HepG2 (cell line): ENCODE measurements around the gene LYST. TPM values are rescaled to one million over a fixed set of nuclear protein-coding genes. Genes with fewer than 3 reads are reported as not detected.

Experiments used
- AHR ChIP-seq: IDR thresholded peaks from 2 replicates; pipeline ENCODE4 v1.6.1; 2018; ENCODE audit warnings: missing genetic modification reagents, missing compliant biosample characterization
- ATF7-NPFF ChIP-seq: sonication (generic); formaldehyde crosslinking; IDR thresholded peaks from 2 replicates; pipeline ENCODE4 v1.8.1; 2023; ENCODE audit warnings: mild to moderate bottlenecking, low read depth, missing genetic modification reagents, moderate library complexity
- DMAP1 ChIP-seq: IDR thresholded peaks from 2 replicates; pipeline ENCODE4 v1.6.1; 2016
- MIER3 ChIP-seq: IDR thresholded peaks from 2 replicates; pipeline ENCODE4 v1.6.1; 2016; ENCODE audit warnings: missing compliant biosample characterization, borderline replicate concordance
- ZBTB8A ChIP-seq: sonication (generic); formaldehyde crosslinking; IDR thresholded peaks from 2 replicates; pipeline ENCODE4 v1.4.0; 2020; ENCODE audit warnings: mild to moderate bottlenecking, low read depth, missing genetic modification reagents, borderline replicate concordance
- ZNF251 ChIP-seq: sonication (generic); formaldehyde crosslinking; IDR thresholded peaks from 2 replicates; pipeline ENCODE4 v1.9.0; 2021; ENCODE audit warnings: mild to moderate bottlenecking, missing genetic modification reagents
- ZNF33A ChIP-seq: sonication (generic); formaldehyde crosslinking; IDR thresholded peaks from 2 replicates; pipeline ENCODE4 v1.5.1; 2020; ENCODE audit warnings: missing genetic modification reagents, mild to moderate bottlenecking, moderate library complexity, borderline replicate concordance
- ZNF549 ChIP-seq: sonication (generic); formaldehyde crosslinking; IDR thresholded peaks from 2 replicates; pipeline ENCODE4 v1.5.0; 2020; ENCODE audit warnings: missing genetic modification reagents
- ZNF563 ChIP-seq: sonication (generic); formaldehyde crosslinking; IDR thresholded peaks from 2 replicates; pipeline ENCODE4 v1.8.0; 2022; ENCODE audit warnings: mild to moderate bottlenecking, moderate library complexity, missing genetic modification reagents
- ZNF792 ChIP-seq: IDR thresholded peaks from 2 replicates; pipeline ENCODE4 v1.6.1; 2016
- polyA plus RNA-seq, 8 experiments: library from polyadenylated mRNA; depleted of rRNA in 3 of 8; stranded (reverse) in 7 of 8; unstranded in 1 of 8; fragments of >200 nt; fragmentation: Illumina TruSeq in 4 of 8; extraction: Trizol in 4 of 8; gene quantifications; 2 replicates each; pipeline versions ENCODE4 v1.2.1 to v1.2.3, GENCODE V29; 2011 to 2016; ENCODE audit warnings: low read depth in 4 of 8, missing spikeins in 1 of 8, mixed read lengths in 1 of 8; ENCODE audit not compliant: insufficient read depth in 1 of 8
- total RNA-seq, 5 experiments: library from RNA; depleted of rRNA; stranded (reverse); fragments of >200 nt; fragmentation: Illumina TruSeq; extraction: Trizol; gene quantifications; 2 replicates each; pipeline ENCODE4 v1.2.3, GENCODE V29; 2016; ENCODE audit warnings: low read depth in 1 of 5
- TF ChIP-seq, protein P1 (sequence below): sonication (generic); formaldehyde crosslinking; IDR thresholded peaks from 2 replicates; pipeline ENCODE4 v1.5.1; 2020; ENCODE audit warnings: missing genetic modification reagents, mild to moderate bottlenecking, borderline replicate concordance
- TF ChIP-seq, protein P2 (sequence below), 2 experiments: fragments of 450-650 bp in 1 of 2; sonication (generic) in 1 of 2; formaldehyde crosslinking in 1 of 2; IDR thresholded peaks; 2 replicates each; pipeline versions ENCODE4 v1.6.1 to v1.8.0; 2016 to 2022; ENCODE audit warnings: antibody characterized with exemption in 1 of 2, mild to moderate bottlenecking in 1 of 2, missing genetic modification reagents in 1 of 2
- TF ChIP-seq, protein P3 (sequence below): sonication (generic); formaldehyde crosslinking; IDR thresholded peaks from 2 replicates; pipeline ENCODE4 v1.4.0; 2020; ENCODE audit warnings: mild to moderate bottlenecking, missing genetic modification reagents
- TF ChIP-seq, protein P4 (sequence below): sonication (generic); formaldehyde crosslinking; IDR thresholded peaks from 2 replicates; pipeline ENCODE4 v1.5.0; 2020; ENCODE audit warnings: missing genetic modification reagents

The LYST gene
- total and polyA plus RNA-seq, 2 of the 13 experiments (the other 11 are each of a cell fraction or from before 2014, with no cell fraction given), result 0.91 to 2.5 TPM

DNA sequence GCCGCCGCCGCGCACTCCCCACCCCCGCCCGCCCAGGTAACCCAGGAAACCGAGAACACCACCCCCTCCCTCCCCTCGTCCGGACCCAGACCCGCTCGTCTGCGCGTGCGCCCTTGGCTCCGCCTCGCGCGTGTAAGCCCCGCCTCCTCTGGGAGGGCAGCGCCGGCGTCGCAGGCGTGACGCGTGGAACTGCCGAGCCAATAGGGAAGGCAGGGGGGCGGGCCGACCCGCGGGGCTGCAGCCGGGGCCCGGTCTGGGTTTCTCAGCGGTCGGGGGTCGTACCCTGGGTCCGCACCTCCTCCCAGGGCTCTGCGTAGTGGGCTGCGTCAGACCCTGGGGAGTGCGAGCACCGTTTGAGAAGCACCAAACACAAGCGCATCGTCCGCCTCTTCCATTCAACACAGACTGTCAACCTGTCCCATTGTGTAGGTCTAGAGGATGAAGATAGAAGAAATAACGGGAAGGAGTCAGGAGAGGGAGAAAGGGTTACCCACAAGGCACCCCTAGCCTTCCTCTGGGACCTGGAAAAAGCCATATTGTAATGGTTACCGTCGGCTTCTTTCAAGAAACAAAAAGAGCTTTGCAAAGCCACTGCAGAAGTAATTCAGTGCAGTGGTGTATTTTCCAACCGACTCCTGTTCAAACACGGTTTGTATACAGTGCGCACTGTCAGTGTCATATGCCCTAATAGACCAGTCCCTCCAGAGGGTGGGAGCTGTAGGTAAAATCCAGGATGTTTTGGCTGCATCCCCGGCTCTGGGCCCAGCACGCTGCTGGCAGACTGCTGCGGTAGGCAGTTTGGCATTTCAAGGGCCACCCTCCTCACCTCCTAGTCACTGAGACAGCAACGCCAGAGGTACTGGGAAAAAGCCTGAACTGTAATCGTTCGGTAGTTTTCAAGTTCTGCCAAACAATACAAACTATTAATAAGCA lies 473 bp upstream of the LYST start (continued):
- TF ChIP-seq ZNF549, result no peak
- TF ChIP-seq, protein P1, sequence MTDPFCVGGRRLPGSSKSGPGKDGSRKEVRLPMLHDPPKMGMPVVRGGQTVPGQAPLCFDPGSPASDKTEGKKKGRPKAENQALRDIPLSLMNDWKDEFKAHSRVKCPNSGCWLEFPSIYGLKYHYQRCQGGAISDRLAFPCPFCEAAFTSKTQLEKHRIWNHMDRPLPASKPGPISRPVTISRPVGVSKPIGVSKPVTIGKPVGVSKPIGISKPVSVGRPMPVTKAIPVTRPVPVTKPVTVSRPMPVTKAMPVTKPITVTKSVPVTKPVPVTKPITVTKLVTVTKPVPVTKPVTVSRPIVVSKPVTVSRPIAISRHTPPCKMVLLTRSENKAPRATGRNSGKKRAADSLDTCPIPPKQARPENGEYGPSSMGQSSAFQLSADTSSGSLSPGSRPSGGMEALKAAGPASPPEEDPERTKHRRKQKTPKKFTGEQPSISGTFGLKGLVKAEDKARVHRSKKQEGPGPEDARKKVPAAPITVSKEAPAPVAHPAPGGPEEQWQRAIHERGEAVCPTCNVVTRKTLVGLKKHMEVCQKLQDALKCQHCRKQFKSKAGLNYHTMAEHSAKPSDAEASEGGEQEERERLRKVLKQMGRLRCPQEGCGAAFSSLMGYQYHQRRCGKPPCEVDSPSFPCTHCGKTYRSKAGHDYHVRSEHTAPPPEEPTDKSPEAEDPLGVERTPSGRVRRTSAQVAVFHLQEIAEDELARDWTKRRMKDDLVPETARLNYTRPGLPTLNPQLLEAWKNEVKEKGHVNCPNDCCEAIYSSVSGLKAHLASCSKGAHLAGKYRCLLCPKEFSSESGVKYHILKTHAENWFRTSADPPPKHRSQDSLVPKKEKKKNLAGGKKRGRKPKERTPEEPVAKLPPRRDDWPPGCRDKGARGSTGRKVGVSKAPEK, result no peak
- 0 out of 2 replicates have a peak, but pooled peaks have one; percentile 11 for TF ChIP-seq ZNF792 (CRISPR knock-in tag)
- no peak for TF ChIP-seq AHR (CRISPR knock-in tag)
- peak; percentile 45; the same call in 1 of the 2 replicates for TF ChIP-seq DMAP1 (CRISPR knock-in tag)
- TF ChIP-seq ZBTB8A (CRISPR knock-in tag), result 0 out of 2 replicates have a peak, but pooled peaks have one; percentile 18
- TF ChIP-seq ZNF33A (CRISPR knock-in tag), result no peak
- peak; percentile 29; the same call in 1 of the 2 replicates for TF ChIP-seq MIER3
- TF ChIP-seq ZNF251, result no peak
- TF ChIP-seq, protein P2, sequence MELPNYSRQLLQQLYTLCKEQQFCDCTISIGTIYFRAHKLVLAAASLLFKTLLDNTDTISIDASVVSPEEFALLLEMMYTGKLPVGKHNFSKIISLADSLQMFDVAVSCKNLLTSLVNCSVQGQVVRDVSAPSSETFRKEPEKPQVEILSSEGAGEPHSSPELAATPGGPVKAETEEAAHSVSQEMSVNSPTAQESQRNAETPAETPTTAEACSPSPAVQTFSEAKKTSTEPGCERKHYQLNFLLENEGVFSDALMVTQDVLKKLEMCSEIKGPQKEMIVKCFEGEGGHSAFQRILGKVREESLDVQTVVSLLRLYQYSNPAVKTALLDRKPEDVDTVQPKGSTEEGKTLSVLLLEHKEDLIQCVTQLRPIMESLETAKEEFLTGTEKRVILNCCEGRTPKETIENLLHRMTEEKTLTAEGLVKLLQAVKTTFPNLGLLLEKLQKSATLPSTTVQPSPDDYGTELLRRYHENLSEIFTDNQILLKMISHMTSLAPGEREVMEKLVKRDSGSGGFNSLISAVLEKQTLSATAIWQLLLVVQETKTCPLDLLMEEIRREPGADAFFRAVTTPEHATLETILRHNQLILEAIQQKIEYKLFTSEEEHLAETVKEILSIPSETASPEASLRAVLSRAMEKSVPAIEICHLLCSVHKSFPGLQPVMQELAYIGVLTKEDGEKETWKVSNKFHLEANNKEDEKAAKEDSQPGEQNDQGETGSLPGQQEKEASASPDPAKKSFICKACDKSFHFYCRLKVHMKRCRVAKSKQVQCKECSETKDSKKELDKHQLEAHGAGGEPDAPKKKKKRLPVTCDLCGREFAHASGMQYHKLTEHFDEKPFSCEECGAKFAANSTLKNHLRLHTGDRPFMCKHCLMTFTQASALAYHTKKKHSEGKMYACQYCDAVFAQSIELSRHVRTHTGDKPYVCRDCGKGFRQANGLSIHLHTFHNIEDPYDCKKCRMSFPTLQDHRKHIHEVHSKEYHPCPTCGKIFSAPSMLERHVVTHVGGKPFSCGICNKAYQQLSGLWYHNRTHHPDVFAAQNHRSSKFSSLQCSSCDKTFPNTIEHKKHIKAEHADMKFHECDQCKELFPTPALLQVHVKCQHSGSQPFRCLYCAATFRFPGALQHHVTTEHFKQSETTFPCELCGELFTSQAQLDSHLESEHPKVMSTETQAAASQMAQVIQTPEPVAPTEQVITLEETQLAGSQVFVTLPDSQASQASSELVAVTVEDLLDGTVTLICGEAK (IDR thresholded peaks at IDR 0.05), result no peak
- TF ChIP-seq, protein P2 (CRISPR knock-in tag; IDR thresholded peaks at IDR 0.05), result no peak
- 0 out of 2 replicates have a peak, but pooled peaks have one; percentile 31 for TF ChIP-seq ATF7-NPFF (CRISPR knock-in tag)
- TF ChIP-seq, protein P3, sequence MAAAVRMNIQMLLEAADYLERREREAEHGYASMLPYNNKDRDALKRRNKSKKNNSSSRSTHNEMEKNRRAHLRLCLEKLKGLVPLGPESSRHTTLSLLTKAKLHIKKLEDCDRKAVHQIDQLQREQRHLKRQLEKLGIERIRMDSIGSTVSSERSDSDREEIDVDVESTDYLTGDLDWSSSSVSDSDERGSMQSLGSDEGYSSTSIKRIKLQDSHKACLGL, result no peak
- TF ChIP-seq ZNF563 (CRISPR knock-in tag), result 0 out of 2 replicates have a peak, but pooled peaks have one; percentile 63
- TF ChIP-seq, protein P4, sequence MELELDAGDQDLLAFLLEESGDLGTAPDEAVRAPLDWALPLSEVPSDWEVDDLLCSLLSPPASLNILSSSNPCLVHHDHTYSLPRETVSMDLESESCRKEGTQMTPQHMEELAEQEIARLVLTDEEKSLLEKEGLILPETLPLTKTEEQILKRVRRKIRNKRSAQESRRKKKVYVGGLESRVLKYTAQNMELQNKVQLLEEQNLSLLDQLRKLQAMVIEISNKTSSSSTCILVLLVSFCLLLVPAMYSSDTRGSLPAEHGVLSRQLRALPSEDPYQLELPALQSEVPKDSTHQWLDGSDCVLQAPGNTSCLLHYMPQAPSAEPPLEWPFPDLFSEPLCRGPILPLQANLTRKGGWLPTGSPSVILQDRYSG, result no peak
